ENCODE results near the gene RPL10.

The RPL10 gene

DNA sequence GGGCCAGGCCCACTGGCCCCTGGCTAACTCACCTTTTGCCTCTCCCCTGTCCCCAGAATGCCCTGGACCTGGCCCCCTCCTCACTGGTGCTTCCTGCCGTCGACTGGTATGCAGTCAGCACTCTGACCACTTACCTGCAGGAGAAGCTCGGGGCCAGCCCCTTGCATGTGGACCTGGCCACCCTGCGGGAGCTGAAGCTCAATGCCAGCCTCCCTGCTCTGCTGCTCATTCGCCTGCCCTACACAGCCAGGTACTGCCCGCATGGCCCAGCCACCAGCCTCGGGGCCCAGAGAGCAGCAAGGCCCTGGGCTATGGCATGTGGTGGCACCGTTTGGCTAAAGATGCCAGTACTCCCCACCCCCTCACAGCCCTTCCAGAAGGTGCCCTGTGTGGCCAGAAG, 34.0 kb downstream of the RPL10 start:
- H3K36me3 ChIP-seq: peaks cover 48% of the 10 kb centered on the region
- TF ChIP-seq Cebpa-rat (IDR thresholded peaks at IDR 0.05): no peak
- H4K20me1 ChIP-seq: peaks cover 9% of the 10 kb centered on the region
- H3K4me3 ChIP-seq: no peak overlapping the region
- H3K4me1 ChIP-seq: peaks cover 36% of the 10 kb centered on the region
- H3K4me2 ChIP-seq: no peak overlapping the region
- H3K9ac ChIP-seq: no peak overlapping the region
- H3K27me3 ChIP-seq: peaks cover 17% of the 10 kb centered on the region; the same call in 1 of the 2 replicates
- H3K9me3 ChIP-seq: peaks cover 18% of the 10 kb centered on the region; the same call in 1 of the 2 replicates
- no peak overlapping the region for H3K27ac ChIP-seq

DNA sequence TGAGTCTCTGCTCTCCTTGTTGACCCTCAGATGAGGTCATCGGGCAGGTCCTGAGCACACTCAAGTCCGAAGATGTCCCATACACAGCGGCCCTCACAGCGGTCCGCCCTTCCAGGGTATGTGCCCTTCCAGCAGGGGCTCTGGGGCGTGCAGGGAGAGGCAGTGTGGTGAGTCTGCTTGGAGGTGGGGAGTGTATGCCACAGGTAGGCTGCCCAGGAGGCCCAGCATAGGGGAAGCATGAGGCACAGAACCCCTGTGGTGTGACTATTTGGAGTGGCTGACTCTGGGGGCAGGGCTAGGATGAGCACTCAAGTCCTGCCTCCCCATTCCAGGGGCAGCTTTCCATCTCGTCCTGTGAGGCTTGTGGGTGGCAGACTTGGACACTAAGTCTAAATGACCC, 35.4 kb downstream of the RPL10 start:
- Histone ChIP-seq H3K4me2 (no peak overlapping the region), H3K36me3 (peaks cover 48% of the 10 kb centered on the region), H3K4me1 (peaks cover 33% of the 10 kb centered on the region), H3K4me3 (no peak overlapping the region), H3K9me3 (peaks cover 19% of the 10 kb centered on the region), H3K9ac (no peak overlapping the region), H3K27me3 (peaks cover 17% of the 10 kb centered on the region; the same call in 1 of the 2 replicates), H4K20me1 (peaks cover 18% of the 10 kb centered on the region), H3K27ac (no peak overlapping the region)
- TF ChIP-seq Cebpa-rat (IDR thresholded peaks at IDR 0.05): no peak

DNA sequence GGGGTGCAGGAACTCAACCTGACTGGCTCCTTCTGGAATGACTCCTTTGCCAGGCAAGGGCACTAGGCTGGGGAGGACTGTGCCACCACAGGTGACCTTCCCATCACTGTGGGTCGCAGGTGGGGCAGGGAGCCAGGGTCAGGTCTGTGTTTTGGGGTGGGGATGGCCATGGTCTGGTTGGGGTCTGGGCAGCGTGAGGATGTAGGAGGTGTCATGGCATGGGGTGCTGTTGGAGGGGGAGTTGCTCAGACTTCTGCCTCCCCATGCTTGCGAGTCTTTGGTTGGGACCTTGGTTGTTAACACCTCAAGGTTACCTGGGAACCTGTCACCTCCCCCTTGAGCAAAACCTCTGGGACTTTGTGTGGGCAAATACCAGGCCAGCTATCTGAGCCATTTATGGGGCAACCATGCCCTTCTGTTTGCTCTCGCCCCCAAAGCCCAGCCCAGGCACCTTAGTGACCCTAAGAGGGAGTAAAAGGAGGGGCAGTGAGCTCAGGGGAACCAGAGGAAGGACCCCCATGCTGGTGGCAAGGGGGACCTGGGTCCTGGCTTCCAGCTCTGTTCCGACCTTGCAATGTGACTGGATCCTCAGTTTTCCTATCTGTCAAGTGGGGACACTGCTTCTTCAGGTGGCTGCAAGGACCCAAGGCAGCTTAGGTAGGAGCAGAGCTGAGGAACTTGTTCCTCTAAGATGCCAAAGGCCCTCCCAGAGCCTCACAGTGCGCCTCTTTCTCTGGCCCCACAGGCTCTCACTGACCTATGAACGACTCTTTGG, 36.4 kb downstream of the RPL10 start:
- peaks cover 58% of the 10 kb centered on the region for H3K36me3 ChIP-seq
- H3K4me1 ChIP-seq: peaks cover 33% of the 10 kb centered on the region
- H3K9me3 ChIP-seq: peaks cover 10% of the 10 kb centered on the region
- H3K4me2 ChIP-seq: no peak overlapping the region
- peaks cover 28% of the 10 kb centered on the region for H4K20me1 ChIP-seq
- no peak overlapping the region for H3K27ac ChIP-seq
- TF ChIP-seq Cebpa-rat (IDR thresholded peaks at IDR 0.05): no peak
- no peak overlapping the region for H3K4me3 ChIP-seq
- no peak overlapping the region for H3K9ac ChIP-seq
- H3K27me3 ChIP-seq: peaks cover 17% of the 10 kb centered on the region; the same call in 1 of the 2 replicates

DNA sequence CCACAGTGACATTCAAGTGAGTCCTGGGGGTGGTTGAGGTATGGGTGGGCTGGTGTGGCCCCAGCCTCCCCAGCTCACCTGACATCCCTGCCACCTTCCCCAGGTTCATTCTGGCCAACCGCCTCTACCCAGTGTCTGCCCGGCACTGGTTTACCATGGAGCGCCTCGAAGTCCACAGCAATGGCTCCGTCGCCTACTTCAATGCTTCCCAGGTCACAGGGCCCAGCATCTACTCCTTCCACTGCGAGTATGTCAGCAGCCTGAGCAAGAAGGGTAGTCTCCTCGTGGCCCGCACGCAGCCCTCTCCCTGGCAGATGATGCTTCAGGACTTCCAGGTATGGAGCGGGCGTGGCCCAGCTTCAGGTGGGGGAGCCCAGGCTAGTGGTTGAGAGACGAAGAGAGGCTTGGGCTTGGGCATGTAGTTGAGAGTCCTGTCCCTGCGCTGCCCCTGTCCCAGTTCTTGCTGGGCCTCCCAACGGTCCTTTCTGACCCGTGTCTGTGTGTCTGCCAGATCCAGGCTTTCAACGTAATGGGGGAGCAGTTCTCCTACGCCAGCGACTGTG, 37.1 kb downstream of the RPL10 start:
- Histone ChIP-seq H3K4me2 (no peak overlapping the region), H3K4me1 (peaks cover 27% of the 10 kb centered on the region), H3K9ac (no peak overlapping the region), H4K20me1 (peaks cover 32% of the 10 kb centered on the region), H3K27ac (no peak overlapping the region), H3K9me3 (peaks cover 8% of the 10 kb centered on the region), H3K27me3 (peaks cover 17% of the 10 kb centered on the region; the same call in 1 of the 2 replicates), H3K4me3 (no peak overlapping the region), H3K36me3 (peaks cover 62% of the 10 kb centered on the region)
- no peak for TF ChIP-seq Cebpa-rat (IDR thresholded peaks at IDR 0.05)

DNA sequence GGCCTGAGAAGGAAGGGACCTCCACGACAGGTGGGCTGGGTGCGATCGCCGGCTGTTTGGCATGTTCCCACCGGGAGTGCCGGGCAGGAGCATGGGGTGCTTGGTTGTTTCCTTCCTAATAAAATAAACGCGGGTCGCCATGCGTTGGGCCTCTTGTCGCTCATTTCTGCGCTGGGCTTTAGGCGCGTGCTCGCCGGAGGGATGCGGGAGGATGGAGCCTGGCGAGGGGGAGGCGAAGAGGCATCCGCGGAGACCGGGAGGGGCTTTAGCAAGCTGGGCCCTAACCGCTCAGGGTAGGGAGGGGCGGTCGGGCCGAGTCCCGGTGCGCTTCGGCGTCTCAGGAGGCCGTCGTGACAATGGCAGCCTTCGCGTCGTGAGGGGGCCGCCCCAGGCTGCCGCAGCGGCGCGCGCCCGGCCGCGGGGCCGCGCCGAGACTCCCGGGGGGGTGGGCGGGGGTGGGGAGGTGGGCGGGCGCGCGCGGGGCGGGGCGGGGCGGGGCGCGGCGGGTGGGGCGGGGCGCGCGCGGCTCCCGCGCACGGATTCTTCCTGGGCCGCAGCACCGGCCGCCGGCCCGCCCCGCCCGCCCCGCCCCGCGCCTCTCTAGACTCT, 38.3 kb downstream of the RPL10 start:
- peaks cover 13% of the 10 kb centered on the region for H3K9me3 ChIP-seq
- H3K27me3 ChIP-seq: peaks cover 17% of the 10 kb centered on the region; the same call in 1 of the 2 replicates
- H3K36me3 ChIP-seq: peaks cover 65% of the 10 kb centered on the region
- H3K9ac ChIP-seq: peak overlapping the region; percentile 82
- H3K27ac ChIP-seq: peak overlapping the region; percentile 89
- no peak for TF ChIP-seq Cebpa-rat (IDR thresholded peaks at IDR 0.05)
- peak overlapping the region; percentile 71 for H3K4me2 ChIP-seq
- peak overlapping the region; percentile 80 for H3K4me3 ChIP-seq
- peaks cover 40% of the 10 kb centered on the region for H4K20me1 ChIP-seq
- peaks cover 17% of the 10 kb centered on the region for H3K4me1 ChIP-seq

DNA sequence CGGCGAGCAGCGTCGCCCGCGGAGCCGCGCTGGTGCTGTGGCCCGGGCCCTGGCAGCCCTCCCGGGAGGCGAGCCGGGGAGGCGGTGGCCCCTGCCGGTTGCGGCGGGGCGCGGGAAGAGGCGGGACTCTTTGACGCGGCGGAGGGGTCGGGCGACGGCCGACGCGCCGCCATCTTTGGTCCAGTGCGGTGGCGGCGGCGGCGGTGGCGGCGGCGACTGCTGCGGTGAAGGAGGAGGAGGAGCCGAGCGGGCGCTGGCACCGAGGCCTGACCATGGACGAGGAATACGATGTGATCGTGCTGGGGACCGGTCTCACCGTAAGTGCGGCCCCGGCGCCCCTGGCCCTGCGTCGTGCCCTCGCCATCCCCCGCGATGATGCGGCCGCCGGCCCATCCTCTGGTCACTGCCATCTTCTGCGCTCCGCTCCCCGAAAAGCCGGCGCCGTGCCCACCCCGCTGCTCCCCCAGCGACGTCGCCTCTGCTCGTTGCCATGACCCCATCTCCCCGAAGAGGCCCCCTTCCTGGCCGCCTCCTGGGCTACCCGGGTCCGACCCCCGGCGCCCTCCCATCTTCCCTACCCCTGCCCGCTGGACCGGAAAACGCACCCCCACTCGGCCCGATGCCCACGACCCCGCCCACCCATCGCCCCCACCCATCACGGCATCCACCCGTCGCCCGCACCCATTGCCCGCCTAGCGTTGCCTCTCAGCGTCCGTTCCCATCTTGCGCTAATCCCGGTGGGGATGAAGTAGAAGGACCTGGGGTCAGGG, 39.0 kb downstream of the RPL10 start, which contains the start of gene GDI1:
GDI1 (plus strand) TSS at position 172 of the 770 bp plus-strand sequence; CDS start at position 273, 101 bp downstream.
- H3K27ac ChIP-seq: peak within 1 kb of the TSS; percentile 89
- no peak for TF ChIP-seq Cebpa-rat (IDR thresholded peaks at IDR 0.05)
- H3K4me3 ChIP-seq: peak within 1 kb of the TSS; percentile 80
- H3K9ac ChIP-seq: peak within 1 kb of the TSS; percentile 82
- peaks cover 13% of the 10 kb centered on the region for H3K9me3 ChIP-seq
- H3K4me2 ChIP-seq: peak within 1 kb of the TSS; percentile 85
- peaks cover 18% of the 10 kb centered on the region; the same call in 1 of the 2 replicates for H3K27me3 ChIP-seq
- peaks cover 65% of the 10 kb centered on the region for H3K36me3 ChIP-seq
- peaks cover 38% of the 10 kb centered on the region for H4K20me1 ChIP-seq
- H3K4me1 ChIP-seq: peaks cover 17% of the 10 kb centered on the region

DNA sequence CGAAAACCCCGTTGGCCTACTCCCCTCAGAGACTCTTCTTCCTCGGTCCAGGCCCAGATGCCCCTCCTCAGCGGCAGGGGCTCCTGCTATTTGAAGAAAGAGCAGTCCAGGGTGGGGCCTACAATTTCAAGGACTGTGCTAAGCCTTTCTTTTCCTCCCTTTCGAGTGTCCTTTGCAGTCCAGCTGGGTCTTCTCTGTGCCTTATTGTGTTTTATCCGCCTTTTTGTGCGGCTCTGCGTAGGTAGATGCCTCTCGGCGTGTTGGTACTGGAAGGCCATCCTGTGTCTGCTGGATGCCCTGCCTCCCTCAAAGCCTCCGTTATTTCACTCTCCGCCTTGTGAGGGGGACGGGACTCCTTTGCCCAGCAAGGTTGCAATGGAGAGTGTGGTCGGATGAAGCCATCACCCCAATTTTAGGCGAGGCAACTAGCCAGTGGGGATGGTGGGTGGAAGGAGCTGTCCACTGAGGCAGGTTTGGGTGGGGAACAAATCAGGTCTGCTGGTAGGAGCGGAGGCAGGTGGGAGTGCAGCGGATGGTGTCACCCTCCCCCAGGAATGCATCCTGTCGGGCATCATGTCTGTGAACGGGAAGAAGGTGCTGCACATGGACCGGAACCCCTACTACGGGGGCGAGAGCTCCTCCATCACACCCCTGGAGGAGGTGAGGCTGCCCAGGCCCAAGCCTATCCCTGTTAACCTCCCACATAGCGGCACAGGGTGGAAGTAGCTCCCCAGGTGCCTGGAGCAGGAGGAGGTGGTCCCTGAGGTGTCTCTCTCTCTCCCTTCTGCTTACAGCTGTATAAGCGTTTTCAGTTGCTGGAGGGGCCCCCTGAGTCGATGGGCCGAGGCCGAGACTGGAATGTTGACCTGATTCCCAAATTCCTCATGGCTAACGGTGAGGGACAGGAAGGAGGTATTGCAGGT, 40.1 kb downstream of the RPL10 start:
- TF ChIP-seq Cebpa-rat (IDR thresholded peaks at IDR 0.05): no peak
- peaks cover 10% of the 10 kb centered on the region; the same call in 1 of the 2 replicates for H3K27me3 ChIP-seq
- peaks cover 13% of the 10 kb centered on the region for H3K9me3 ChIP-seq
- H3K4me2 ChIP-seq: peak overlapping the region; percentile 85
- peaks cover 59% of the 10 kb centered on the region for H3K36me3 ChIP-seq
- peaks cover 17% of the 10 kb centered on the region for H3K4me1 ChIP-seq
- H3K27ac ChIP-seq: no peak overlapping the region
- peak overlapping the region; percentile 80 for H3K4me3 ChIP-seq
- H4K20me1 ChIP-seq: peaks cover 41% of the 10 kb centered on the region
- H3K9ac ChIP-seq: peak overlapping the region; percentile 82

DNA sequence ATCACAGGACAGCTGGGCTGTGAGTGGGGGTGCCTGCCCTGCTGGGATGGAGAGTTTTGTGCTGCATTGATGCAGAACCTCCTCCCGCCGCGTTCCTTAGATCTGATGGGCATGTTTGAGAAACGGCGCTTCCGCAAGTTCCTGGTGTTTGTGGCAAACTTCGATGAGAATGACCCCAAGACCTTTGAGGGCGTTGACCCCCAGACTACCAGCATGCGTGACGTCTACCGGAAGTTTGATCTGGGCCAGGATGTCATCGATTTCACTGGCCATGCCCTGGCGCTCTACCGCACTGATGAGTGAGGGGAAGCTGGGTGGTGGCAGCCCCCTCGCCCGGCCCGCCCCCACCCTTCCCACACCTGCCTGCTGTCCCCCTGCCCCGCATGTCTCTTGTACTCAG, 41.7 kb downstream of the RPL10 start:
- H3K27me3 ChIP-seq: 0 out of 2 replicates have a peak, but pooled peaks cover 6% of the 10 kb centered on the region
- H3K4me3 ChIP-seq: no peak overlapping the region
- peaks cover 23% of the 10 kb centered on the region for H3K4me1 ChIP-seq
- peaks cover 21% of the 10 kb centered on the region for H3K9me3 ChIP-seq
- no peak overlapping the region for H3K4me2 ChIP-seq
- no peak overlapping the region for H3K27ac ChIP-seq
- TF ChIP-seq Cebpa-rat (IDR thresholded peaks at IDR 0.05): no peak
- H3K36me3 ChIP-seq: peaks cover 43% of the 10 kb centered on the region
- H3K9ac ChIP-seq: no peak overlapping the region
- peaks cover 52% of the 10 kb centered on the region for H4K20me1 ChIP-seq
